Measurements from ENCODE around the gene LIMK2.
"Not testable (repeated sequence)": the region's sequence is repeated elsewhere in the genome, so short reads cannot be mapped to it uniquely, and the experiment has no call there.

DNA sequence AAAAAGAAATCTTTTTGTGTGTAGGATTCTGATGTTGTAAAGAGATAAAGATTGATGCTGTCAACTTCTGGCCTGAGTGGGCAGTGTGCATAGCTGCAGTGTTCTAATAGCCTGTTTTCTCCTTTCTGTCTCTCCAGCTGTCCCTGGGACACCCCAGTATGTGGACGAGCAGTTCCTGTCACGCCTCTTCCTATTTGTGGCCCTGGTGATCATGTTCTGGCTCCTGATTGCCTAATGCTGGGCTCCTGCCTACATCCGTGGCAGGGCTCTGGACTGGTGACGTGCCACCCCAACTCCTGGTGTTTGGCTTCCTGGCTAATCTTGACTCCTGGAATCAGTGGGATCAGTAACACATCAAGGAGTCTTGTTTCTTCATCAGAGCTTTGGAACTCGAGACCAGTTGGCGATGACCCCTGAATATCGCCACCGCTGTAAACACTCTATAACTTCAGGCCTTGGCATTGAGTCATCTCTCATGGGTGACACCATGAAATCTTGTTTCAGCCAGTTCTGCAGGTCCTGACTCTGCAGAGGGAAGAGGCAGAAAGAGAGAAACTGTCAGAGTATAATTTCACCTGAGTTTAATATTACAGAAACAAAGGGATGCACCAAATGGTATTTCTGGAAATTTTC is 7.6 kb upstream of the LIMK2 start:
- TF ChIP-seq EZH2 (IDR thresholded peaks at IDR 0.05; ENCODE audit: insufficient read depth, poor library complexity, severe bottlenecking); EZH2phosphoT487 (IDR thresholded peaks at IDR 0.05; ENCODE audit: insufficient read depth, low read depth): not testable (repeated sequence)

All from GM23248 (cell line).